DND-41 (cell line): Measurements from ENCODE around the gene RSPRY1.

ENCODE experiments used
- CTCF ChIP-seq: IDR thresholded peaks from 2 replicates; pipeline ENCODE4 v1.5.1; 2012; ENCODE audit warnings: borderline replicate concordance, low read length, moderate library complexity, mild to moderate bottlenecking; ENCODE audit not compliant: poor library complexity, severe bottlenecking; ENCODE audit errors: extremely low read depth
- EZH2 ChIP-seq: IDR thresholded peaks from 3 replicates; pipeline ENCODE4 v1.6.1; 2012; ENCODE audit warnings: borderline replicate concordance, low read depth, mild to moderate bottlenecking, moderate library complexity, low read length, inconsistent platforms; ENCODE audit not compliant: severe bottlenecking

DNA sequence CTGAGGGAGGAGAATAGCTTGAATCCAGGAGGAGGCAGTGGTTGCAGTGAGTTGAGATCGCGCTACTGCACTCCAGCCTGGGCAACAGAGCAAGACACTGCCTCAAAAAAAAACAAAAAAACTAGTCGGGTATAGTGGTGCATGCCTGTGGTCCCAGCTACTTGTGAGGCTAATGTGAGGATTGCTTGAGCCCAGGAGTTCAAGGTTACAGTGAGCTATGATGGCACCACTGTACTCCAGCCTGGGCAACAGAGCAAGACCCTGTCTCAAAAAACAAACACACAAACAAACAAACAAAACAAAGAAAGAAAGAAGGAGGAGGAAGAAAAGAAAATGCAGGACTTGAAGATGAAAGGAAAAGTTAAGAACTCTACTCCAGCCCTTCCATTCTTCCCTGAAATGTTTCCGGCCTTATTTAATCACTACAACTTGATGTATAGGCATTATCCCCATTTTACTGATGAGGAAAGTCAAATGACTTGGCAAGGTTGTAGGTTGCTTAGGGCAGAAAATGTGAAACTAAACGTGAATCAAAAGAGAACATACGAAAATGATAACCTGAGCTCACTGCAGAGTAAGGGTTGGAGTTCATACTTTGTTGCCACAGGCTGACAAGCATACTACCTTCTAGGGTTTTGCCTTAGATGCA lies 30.3 kb upstream of the RSPRY1 start:
- TF ChIP-seq CTCF, result no peak
- TF ChIP-seq EZH2, result no peak
